Measurements from ENCODE around the gene NRIP3.
"Not testable (repeated sequence)": the region's sequence is repeated elsewhere in the genome, so short reads cannot be mapped to it uniquely, and the experiment has no call there.

NRIP3 gene

GRCh38 chr11:9015677-9016076, 11.9 kb upstream of the NRIP3 start:
- peak; percentile 71 for DNase-seq

GRCh38 chr11:9014826-9015225, 11.0 kb upstream of the NRIP3 start:
- DNase-seq, result no peak

GRCh38 chr11:9013373-9013772, 9.6 kb upstream of the NRIP3 start:
- no peak for DNase-seq

GRCh38 chr11:9009538-9009937, 5.7 kb upstream of the NRIP3 start:
- not testable (repeated sequence) for DNase-seq

GRCh38 chr11:9008661-9009060, 4.9 kb upstream of the NRIP3 start:
- DNase-seq, result no peak

- no peak for DNase-seq
These were observed 4.3 kb upstream of the NRIP3 start for GRCh38 chr11:9008011-9008550.

GRCh38 chr11:9005087-9005486, 1.3 kb upstream of the NRIP3 start:
- no peak for DNase-seq

- no peak for DNase-seq
These were observed 554 bp upstream of the NRIP3 start for GRCh38 chr11:9004183-9004926.

- no peak for DNase-seq
These were observed 755 bp downstream of the NRIP3 start for GRCh38 chr11:9002920-9003572.

- DNase-seq, result peak; percentile 85
These were observed 2.1 kb downstream of the NRIP3 start for GRCh38 chr11:9001736-9002135.

GRCh38 chr11:8998017-8998416, 5.8 kb downstream of the NRIP3 start:
- no peak for DNase-seq

GRCh38 chr11:8997451-8997850, 6.3 kb downstream of the NRIP3 start:
- no peak for DNase-seq

GRCh38 chr11:8989453-8989852, 14.3 kb downstream of the NRIP3 start:
- DNase-seq, result peak; percentile 67

GRCh38 chr11:8988329-8989234, 15.2 kb downstream of the NRIP3 start:
- peak; percentile 48 for DNase-seq

GRCh38 chr11:8987446-8987845, 16.4 kb downstream of the NRIP3 start:
- no peak for DNase-seq

- not testable (repeated sequence) for DNase-seq
These were observed 17.0 kb downstream of the NRIP3 start for GRCh38 chr11:8986772-8987171.

- no peak for DNase-seq
These were observed 18.3 kb downstream of the NRIP3 start for GRCh38 chr11:8985462-8985861.

- no peak for DNase-seq
These were observed 20.2 kb downstream of the NRIP3 start for GRCh38 chr11:8983552-8983951.

- DNase-seq, result no peak
These were observed 23.3 kb downstream of the NRIP3 start for GRCh38 chr11:8980485-8980884.

- DNase-seq, result not testable (repeated sequence)
These were observed 24.4 kb downstream of the NRIP3 start for GRCh38 chr11:8979365-8979764.

- no peak for DNase-seq
These were observed 30.7 kb downstream of the NRIP3 start for GRCh38 chr11:8973121-8973520.

- DNase-seq, result no peak
These were observed 31.9 kb downstream of the NRIP3 start for GRCh38 chr11:8971924-8972316.

GRCh38 chr11:8971196-8971923, 32.4 kb downstream of the NRIP3 start:
- no peak for DNase-seq

All from fibroblast of upper back skin (primary cell).